ENCODE measurements around the gene DUXA.

DNA sequence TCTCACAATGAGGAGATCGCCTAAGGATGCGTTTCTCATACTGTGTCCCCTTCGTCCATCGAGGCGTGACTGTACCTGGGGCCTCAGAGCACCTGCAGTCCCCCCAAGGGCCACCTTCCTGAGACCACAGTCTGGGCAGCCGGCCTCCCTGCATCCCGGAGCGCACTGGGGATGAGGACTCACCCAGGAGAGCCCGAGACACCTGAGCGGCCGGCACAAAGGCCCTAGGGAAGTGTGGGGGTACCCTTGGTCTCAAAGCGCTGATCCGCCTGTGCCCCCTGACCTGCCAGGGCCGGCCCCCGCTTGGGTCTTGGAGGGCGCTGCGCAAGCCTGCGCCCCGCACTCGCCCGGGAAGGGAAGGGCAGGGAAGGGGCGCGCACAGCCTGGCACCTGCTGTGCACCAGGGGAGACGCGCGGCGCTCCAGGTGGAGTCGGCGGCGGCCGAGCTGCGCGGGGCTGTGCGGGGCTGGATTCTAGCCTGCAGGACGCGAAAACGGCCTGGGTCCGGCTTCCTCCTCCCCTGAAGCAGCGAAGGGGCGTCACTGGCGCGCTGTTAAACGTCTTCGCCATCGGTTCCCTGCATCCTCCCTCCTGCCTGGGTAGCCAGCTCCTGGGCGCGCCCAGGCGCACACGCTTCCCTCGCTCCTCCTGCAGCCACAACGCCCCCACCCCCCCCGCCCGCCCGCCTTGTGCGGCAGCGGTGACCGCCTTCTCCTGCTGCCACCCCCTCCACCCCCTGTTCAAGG is 61.1 kb downstream of the DUXA start:
- TF ChIP-seq, protein P1, sequence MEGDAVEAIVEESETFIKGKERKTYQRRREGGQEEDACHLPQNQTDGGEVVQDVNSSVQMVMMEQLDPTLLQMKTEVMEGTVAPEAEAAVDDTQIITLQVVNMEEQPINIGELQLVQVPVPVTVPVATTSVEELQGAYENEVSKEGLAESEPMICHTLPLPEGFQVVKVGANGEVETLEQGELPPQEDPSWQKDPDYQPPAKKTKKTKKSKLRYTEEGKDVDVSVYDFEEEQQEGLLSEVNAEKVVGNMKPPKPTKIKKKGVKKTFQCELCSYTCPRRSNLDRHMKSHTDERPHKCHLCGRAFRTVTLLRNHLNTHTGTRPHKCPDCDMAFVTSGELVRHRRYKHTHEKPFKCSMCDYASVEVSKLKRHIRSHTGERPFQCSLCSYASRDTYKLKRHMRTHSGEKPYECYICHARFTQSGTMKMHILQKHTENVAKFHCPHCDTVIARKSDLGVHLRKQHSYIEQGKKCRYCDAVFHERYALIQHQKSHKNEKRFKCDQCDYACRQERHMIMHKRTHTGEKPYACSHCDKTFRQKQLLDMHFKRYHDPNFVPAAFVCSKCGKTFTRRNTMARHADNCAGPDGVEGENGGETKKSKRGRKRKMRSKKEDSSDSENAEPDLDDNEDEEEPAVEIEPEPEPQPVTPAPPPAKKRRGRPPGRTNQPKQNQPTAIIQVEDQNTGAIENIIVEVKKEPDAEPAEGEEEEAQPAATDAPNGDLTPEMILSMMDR (IDR thresholded peaks at IDR 0.05) = no peak
- no peak for TF ChIP-seq POLR2A (IDR thresholded peaks at IDR 0.05)
